GM18867 (cell line): ENCODE measurements around the gene NMT2.
A peak's percentile ranks its signal among the peaks of the same experiment; 100 is the strongest.

ENCODE experiments used
- ATAC-seq: cut with Tn5 transposase; IDR thresholded peaks from one replicate; pipeline ENCODE4 v1.9.1; 2021; ENCODE audit warnings: mild to moderate bottlenecking, moderate library complexity; ENCODE audit not compliant: unreplicated experiment

NMT2 gene

DNA sequence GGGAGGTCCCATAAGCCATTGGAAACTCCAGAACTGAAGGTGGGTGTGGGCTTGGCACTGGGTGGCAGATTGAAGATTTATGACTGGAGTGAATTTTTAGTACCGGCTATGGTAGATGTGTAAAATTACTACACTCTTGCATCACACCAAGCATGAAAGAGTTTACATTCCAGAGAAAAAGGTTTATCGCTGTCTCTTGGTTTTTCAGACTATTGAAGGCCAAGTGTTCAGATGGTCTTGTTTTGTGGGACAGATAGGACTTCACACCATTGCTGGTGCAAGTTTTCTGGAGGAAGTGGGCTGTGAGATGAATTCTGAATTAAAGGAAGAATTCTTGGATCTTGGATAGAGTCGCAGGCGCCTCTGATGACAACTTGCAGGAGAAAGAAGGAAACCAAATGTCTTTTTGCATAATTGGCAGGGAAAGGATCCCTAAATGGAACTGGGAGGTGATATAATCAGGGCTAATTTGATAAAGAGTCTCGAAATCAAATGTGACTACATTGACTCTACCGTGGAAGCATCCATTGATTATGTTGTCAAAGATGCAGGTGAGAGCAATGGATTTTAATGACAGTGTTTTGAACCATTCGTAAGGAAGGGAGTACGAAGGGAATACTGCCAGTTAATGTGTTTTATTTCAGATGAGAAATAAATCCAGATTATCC lies 14.2 kb upstream of the NMT2 start:
- no peak for ATAC-seq

DNA sequence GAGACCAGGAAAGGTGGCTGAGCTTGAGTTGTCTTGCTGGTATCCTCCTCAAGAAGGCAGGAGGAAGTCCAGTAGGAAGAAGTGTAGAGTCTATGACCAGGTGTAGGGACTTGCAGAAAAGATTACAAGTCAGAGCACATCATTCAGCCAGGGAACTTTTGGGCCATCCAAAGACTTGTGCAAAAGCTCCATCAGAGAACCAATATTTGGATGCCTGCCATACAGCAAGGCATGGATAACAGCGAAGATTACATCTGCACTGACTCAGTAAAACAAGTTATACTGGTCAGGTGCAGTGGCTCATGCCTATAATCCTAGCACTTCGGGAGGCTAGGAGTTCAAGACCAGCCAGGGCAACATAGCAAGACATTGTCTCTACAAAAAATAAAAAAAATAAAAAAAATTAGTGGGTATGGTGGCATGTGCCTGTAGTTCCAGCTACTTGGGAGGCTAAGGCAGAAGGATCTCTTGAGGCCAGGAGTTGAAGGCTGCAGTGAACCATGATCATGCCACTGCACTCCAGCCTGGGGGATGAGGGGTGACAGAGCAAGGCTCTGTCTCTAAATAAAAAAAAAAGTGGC lies 13.2 kb upstream of the NMT2 start:
- ATAC-seq: no peak

DNA sequence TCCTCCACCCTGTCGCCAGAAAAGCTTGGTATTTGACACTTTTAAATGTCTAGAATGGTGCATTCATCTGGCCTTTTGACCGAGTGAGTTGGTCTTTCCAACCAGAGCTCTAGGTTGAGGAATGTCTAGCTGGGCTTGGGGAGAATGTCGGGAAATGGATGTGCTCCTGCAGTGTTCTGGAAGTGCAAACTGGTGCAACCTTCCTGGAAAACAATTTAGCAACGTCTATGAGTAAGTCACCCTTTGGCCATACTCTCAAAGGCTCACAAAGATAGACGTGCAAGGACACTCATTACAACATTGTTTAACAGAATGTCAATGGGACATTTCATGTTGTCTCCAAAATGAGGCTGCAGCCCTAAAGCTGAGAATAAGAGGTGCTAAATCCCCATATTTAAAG lies 12.2 kb upstream of the NMT2 start:
- no peak for ATAC-seq

DNA sequence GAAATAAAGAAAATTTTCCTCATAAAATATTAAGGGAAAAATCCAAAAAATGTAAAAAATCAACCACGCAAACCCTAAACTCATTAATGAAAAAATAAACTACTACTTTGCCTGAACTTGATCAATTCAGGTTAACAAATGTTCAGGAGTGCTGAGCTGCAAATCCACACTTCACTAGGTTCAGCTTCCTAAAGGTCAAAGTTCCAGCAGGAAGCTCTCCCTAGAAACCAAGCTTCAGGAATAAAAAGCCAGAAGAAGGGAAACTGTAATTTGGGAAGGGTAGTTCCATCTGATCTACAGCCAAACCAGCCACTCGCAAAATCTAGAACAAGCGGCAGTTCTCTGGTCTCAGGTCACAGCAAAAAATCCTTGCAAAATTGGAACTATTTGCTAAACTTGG lies 7.8 kb upstream of the NMT2 start:
- ATAC-seq: no peak

DNA sequence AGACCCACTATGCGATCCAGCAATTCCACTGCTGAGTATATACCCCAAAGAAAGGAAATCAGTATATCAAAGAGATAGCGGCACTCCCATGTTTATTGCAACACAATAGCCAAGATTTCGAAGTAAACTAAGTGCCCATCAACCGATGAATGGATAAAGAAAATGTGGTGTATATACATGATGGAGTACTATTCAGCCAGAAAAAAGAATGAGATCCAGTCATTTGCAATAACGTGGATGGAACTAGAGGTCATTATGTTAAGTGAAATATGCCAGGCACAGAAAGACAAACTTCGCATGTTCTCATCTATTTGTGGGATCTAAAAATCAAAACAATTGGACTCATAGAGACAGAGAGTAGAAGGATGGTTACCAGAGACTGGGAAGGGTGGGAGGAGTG lies 7.1 kb upstream of the NMT2 start:
- no peak for ATAC-seq

DNA sequence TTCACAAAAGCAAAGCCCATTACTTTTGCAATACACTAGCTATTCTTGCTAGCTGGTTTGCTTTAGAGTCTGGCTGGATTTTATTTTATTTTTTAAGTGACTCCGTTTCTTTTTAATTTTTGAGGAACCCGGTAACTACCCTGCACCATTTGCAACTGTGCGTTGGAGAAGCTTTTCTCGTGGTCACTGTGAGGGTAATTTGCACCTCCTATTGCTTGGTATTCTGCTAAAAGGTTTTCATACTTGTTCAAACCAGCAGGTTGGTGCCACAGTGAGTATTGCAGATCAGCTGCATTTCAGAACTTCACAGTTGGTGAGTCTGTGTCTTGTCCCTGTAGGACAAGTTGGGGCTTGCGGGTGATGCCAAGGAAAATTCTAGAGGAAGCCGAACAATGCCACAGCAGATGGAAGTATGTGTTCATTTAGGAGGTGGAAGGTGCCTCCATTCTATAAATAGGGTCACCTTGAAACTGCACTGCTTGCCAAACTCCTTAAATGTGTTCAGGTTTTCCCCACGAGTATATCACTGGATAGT lies 3.9 kb upstream of the NMT2 start:
- no peak for ATAC-seq

DNA sequence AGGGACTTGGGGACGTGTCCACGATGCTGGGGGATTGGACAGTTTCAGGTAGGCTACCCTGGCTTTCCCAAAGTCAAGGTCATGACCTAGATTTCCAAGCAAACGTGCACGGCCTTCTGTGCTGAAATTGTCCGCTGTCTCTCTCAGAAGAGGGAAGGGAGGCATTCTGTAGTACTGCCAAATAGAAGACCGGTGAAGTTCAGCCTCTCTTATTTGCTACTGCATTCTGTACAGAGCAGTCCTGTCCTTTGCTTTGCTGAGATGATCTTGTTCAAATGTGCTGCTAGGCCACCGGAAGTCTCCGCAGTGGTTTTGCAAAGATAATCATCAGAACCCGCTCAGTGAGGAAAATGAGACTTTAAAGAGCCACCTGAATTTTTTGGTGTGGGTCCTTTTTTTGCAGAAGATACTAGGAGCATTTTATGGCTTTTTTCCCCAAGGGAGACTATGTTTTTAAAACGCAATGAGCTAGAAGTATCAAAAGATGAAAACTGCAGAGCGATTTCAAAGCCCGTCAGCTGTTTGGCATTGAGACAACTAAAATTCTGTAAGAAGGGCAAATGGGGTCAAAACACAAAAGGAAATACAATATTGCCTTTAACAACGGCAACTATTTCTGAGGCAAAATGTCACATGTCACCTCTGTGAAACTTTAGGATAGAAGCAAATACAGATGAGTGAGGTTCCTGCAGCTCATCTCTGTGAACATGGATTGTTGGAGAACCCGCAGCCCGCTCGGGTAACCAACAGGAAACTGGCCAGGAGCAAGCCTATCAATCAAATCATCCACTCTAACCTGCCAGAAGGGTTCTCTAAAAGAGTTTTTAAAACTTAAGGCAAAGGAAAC lies 1.3 kb upstream of the NMT2 start:
- ATAC-seq: no peak

DNA sequence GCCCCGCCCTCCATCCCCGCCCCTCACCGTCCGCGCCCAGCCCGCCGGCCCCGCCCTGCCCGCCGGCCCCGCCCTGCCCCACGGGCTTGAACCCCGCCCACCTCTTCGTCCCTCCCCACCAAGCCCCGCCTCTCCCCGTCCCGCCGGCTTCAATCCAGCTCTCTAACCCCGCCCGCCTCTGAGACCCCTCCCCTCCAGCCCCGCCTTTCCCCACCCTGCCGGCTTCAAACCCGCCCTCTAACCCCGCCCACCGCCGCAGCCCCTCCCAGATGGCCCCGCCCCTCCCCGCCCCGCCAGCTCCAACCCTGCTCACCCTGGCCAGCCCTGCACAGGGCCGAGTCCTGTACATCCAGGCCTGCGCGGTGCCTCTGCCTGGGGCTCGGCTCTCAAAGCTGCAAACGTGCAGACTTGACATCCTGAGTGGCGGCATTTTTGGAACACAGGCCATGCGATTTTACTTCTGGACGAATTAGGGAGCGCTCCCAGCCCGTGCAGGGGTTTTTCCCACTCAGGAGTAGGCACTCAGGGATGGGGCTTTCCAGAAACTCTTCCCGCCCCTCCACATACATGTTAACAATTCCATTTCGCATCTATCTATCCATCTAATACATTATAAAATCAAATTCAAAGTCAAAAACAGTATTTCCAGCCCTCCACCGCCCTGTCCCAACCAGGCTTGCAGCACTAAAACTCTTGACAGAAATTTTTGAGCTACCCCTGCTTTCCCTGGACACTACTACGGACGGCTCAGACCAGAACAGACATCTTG lies 477 bp upstream of the NMT2 start:
- ATAC-seq: peak; percentile 48

DNA sequence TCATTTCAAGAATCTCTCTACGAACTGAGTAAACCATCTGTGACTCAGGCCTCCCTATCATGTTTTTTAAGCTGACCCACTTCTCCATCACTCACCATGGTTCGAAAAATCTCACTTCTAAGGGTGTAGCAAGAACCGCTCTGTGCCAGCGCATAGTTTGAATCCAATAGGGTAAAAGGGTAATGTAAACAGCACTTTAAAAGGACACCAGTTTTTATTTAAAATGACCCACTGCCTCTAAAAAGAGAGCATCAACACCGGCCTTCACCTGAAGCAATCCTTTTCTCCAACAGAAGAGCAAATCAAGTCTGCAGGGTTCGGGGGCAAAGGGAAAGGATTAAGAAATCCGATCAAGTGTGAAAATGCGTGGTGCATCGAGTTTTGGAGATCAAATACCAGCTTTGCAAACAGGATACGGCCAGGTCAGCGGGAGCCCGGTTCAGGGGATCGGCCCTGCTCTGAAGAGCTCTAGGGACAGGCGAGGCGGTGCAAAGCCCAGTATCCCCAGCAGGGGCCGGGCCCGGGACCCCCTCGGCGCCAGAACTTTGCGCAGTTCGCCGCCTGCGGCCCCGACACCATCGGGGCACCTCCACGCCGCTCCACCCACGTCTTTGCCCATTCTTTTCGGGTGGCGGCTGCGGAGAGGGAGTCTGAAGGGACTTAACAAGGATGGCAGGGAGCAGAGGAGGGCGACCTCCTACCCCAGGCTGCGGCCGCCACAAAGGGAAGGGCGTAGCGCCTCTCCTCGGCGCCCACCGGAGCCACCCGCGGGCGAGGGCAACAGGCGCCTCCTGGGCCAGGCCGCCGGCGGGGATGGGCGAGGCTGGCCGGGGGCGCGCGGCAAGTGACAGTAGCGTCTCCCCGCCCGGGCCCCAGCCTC lies 842 bp downstream of the NMT2 start:
- peak; percentile 40 for ATAC-seq

DNA sequence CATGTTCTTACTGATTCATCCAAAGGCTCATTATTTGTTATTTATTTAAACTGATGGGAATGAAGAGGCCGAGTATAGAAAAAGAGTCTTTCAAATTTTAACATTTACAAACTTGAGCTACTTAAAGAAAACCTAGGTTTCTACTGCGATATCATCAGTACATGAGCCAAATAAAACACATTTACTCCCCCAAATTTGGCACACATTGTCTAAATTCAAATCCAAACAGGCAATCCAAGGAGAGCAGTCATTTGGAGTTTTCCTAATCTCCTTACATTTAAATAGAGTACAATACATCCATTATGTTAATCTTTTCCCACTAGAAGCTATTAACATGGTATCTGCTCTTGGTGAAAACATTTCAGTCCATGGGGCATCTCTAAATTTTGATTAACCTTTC lies 2.2 kb downstream of the NMT2 start:
- ATAC-seq: no peak

DNA sequence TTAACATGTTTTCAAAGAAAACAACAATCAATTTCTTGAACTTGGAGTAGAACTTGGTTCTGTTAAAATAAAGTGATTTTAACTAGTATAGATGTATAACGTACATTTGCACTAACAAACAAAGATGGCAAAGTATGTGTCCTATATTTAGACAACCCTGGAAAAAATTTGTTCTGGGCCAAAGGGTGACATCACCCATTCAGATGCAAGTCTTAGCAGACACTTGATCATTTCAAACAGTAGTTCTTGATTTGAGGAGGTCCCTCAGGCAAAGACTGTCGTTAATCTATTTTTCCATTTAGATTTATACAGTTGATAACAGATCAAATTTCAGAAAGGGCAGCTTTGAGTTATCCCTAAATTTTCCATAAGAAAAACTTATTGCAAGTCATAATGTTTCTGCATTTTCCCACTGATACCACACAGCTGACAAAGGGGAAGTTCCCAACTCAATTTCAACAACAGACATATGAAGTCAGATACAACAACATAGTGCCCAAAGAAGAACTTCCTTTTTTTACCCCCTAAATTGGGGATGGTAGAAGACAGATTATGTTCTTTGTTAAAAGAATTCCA lies 5.2 kb downstream of the NMT2 start:
- ATAC-seq: no peak

DNA sequence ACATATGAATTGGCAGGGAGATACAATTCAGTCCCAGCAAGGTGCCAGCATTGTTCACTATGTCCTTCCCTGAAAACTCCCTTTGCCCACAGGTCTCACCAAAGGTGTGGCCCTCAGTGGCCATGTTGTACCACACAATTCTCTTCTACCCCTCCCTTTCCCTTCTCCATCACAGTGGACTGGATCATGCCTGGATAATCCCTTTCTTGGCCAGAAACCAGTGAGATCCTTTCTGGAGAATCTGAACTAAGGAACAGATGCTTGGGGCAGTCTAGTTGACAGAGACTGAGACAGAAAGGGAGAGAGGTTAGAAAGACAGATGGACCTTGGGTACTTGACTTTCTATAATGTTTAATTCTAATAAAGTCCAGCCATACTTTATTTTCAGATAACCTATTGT lies 9.5 kb downstream of the NMT2 start:
- ATAC-seq: no peak

DNA sequence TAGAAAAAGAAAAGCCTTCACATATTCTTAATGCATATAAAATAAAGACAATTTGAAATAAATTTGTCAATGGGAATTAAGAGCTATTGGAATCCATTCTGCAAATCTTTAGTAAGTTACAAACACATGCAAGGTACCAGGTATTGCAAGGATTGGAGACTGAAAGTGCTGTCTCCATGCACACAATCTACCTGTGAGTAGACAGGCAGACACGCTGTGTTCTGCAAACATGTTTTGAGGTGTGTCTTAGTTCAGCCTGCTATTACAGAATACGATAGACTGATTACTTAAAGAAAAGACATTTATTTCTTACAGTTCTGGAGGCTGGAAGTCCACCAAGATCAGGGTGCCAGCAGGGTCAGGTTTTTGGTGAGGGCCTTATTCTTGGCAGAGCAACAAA lies 10.0 kb downstream of the NMT2 start:
- no peak for ATAC-seq

DNA sequence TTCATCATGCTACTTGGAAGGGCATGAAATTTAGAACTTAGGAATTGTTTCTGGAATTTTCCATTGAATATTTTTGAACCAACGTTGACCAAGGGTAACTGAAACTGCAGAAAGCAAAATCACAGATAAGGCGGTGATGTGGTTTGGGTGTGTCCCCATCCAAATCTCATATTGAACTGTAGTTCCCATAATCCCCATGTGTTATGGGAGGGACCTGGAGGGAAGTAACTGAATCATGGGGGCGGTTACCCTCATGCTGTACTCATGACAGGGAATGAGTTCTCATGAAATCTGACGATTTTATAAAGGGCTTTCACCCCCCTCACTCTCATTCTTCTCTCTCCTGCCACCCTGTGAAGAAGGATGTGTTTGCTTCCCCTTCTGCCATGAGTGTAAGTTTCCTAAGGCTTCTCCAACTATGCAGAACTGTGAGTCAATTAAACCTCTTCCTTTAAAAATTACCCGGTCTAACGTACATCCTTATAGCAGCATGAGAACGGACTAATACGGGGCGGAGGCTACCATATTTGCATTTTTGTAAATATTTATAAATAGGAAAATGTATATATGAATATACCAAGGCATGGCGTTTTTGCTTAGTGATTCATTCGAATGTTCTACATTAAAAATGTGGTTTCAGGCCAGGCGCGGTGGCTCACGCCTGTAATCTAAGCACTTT lies 12.4 kb downstream of the NMT2 start:
- ATAC-seq: no peak

DNA sequence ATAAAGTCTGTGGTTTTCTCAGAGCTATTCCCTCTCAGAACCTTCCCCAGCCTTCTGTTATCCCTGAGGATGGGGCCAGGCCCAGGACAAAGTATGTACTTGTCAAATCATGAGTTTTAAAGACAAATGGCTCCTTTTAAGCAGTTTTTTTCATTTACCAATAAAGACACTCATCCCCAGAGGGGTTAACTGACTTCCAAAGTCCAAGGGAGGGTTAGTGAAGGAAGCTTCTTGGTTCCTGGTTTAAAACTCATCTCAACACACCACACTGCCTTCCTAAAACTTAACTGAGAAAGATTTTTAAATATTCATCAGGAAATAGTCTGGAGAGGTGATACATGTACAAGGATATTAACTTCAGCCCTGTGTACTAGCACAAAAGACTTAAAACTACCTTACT lies 15.9 kb downstream of the NMT2 start:
- no peak for ATAC-seq

DNA sequence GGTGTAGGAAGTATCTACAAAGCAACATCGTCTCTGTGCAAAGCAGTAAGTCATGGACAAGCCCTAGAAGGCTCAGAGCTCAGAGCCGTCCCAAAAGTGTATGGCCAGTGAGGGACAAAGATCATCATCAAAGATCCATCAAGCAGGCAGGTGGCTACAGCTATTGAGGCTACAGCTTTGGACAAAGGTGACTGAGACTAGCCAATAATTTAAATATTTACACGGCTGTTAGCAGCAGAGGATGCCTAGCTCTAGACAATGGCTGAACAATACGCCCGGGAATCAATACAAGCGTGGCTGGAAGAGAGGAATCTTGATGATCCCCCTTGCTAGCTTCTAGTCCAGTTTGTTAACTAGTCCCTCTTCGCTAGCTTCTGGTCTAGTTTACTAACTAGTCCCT lies 17.9 kb downstream of the NMT2 start:
- ATAC-seq: no peak

DNA sequence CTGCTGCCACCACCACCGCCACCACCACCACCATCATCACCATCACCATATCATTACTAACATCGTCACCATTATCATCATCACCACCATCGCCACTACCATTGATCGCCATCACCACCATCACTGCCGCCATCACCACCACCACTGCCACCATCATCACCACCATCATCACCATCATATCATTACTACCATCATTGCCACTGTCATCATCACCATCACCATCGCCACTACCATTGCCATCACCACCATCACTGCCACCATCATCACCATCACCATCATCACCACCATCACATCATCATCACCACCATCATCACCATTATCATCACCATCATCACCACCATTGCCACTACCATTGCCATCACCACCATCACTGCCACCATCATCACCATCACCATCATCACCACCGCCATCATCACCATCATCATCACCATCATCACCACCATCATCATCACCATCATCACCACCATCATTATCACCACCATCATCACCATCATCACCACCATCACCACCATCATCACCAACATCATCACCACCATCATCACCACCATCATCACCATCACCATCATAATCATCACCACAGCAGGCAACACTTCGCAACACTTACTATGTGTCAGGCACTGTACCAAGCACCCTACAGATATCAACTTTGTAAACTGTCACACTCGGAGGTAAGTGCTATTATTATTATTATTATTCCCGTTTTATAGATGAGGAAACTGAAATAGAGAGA lies 19.3 kb downstream of the NMT2 start:
- ATAC-seq: no peak

DNA sequence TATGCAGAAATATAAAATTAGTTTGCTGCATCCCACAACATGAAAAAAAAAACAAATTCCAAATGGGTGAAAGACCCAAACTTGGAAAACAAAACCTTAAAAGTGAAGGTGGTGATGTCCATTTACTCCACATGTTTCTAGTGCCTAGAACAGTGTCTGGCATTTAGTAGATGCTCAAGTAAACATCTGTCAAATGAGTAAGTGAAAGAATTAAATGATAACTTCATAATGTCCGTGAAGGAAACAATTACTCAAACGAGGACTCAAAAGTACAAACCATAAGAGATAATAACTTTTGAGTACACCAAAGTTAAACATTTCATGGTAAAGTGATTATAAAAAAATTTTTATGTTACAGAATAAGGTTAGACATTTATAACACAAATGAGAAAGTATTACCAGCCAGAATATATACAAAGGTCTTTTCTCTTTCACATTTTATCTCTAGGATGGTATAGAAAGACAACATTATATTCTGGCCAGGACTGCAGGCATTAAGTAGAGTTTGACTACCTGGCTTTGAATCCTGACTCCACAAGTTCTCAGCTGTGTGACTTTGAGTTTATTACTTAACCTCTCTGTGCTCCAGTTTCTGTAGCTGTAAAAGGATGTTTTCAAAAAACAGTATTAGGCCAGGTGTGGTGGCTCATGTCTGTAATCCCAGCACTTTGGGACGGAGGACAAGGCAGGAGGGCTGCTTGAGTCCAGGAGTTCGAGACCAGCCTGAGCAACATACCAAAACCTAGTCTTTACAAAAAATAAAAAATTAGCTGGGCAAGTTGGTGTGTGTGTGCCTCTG lies 20.7 kb downstream of the NMT2 start:
- ATAC-seq: no peak
